ENCODE data around the gene CACNG1.

DNA sequence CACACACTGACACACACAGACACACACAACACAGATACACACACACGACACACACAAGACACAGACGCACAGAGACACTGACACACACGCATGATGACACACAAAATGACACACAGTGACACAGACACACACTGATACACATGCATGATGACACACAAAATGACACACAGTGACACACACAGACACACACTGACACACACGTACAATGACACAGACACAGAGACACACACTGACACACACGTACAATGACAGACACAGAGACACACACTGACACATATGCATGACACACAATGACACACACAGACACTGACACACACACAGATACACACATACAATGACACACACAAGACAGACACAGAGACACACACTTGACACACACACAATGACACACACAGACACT lies 10.3 kb downstream of the CACNG1 start:
- TF ChIP-seq, protein P1, sequence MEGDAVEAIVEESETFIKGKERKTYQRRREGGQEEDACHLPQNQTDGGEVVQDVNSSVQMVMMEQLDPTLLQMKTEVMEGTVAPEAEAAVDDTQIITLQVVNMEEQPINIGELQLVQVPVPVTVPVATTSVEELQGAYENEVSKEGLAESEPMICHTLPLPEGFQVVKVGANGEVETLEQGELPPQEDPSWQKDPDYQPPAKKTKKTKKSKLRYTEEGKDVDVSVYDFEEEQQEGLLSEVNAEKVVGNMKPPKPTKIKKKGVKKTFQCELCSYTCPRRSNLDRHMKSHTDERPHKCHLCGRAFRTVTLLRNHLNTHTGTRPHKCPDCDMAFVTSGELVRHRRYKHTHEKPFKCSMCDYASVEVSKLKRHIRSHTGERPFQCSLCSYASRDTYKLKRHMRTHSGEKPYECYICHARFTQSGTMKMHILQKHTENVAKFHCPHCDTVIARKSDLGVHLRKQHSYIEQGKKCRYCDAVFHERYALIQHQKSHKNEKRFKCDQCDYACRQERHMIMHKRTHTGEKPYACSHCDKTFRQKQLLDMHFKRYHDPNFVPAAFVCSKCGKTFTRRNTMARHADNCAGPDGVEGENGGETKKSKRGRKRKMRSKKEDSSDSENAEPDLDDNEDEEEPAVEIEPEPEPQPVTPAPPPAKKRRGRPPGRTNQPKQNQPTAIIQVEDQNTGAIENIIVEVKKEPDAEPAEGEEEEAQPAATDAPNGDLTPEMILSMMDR (IDR thresholded peaks at IDR 0.05; ENCODE audit: insufficient read depth, low read length) = no peak
- no peak for TF ChIP-seq POLR2AphosphoS5 (IDR thresholded peaks at IDR 0.05; ENCODE audit: low read depth)
